Thyroid gland (tissue), 4 donors: ENCODE measurements around the gene CCDC88C. TPM values are rescaled to one million over a fixed set of nuclear protein-coding genes. Genes with fewer than 3 reads are reported as not detected.
A peak's percentile ranks its signal among the peaks of the same experiment; 100 is the strongest.

Experiments used
- DNase-seq, 2 donors: peaks; one replicate each; pipeline ENCODE4 v3.0.0-alpha.2; 2019
- H3K27ac ChIP-seq, 3 donors: fragments of 200-600 bp; sonication (generic); 1 replicate in 2 of 3; 2 replicates in 1 of 3; pipeline ENCODE4 v1.5.1; 2016 to 2019; ENCODE audit warnings: mild to moderate bottlenecking in 1 of 3, moderate library complexity in 1 of 3
- H3K27me3 ChIP-seq: fragments of 200-600 bp; sonication (generic); one replicate; pipeline ENCODE4 v1.5.1; 2019
- H3K36me3 ChIP-seq, 2 donors: fragments of 200-600 bp; sonication (generic); one replicate each; pipeline ENCODE4 v1.5.1; 2016 to 2019
- H3K4me1 ChIP-seq, 2 donors: fragments of 200-600 bp; sonication (generic); one replicate each; pipeline ENCODE4 v1.5.1; 2017 to 2019
- H3K4me3 ChIP-seq, 3 donors: fragments of 200-600 bp; sonication (generic); replicated peaks in 1 of 3; 1 replicate in 2 of 3; 2 replicates in 1 of 3; pipeline ENCODE4 v1.5.1; 2016; ENCODE audit warnings: mild to moderate bottlenecking in 1 of 3
- H3K9me3 ChIP-seq: fragments of 200-600 bp; sonication (generic); one replicate; pipeline ENCODE4 v1.5.1; 2017
- POLR2A ChIP-seq, 2 donors: fragments of 450-650 bp; IDR thresholded peaks; one replicate each; pipeline ENCODE4 v1.6.1; 2017; ENCODE audit warnings: antibody characterized with exemption in 2 of 2, mild to moderate bottlenecking in 2 of 2, moderate library complexity in 1 of 2
- WGBS, 2 donors: methylation state at CpG; one replicate each; pipeline ENCODE4 v1.1.5; 2017; 5-methylcytosine and 5-hydroxymethylcytosine counted together
- intact Hi-C: fragments of 100-400 bp; cut with DNase I; formaldehyde crosslinking; loops from one replicate; pipeline ENCODE4 v1.15.1; 2023
- total RNA-seq, 4 donors: library from RNA; depleted of rRNA; stranded (reverse); fragments of >200 nt; gene quantifications; one replicate each; pipeline ENCODE4 v1.2.3, GENCODE V29; 2016
- TF ChIP-seq, protein P1 (sequence below), 6 experiments: fragments of 200-600 bp in 3 of 6; fragments of 450-650 bp in 3 of 6; sonication (generic) in 3 of 6; IDR thresholded peaks; one replicate each; pipeline ENCODE4 v1.5.1; 2016 to 2019; ENCODE audit warnings: antibody characterized with exemption in 6 of 6, mild to moderate bottlenecking in 2 of 6, inconsistent platforms in 1 of 6, moderate library complexity in 1 of 6

CCDC88C gene
- total RNA-seq, 4 donors from 2014 or later = 3.0 to 6.3 (median 5.8) TPM

- Histone ChIP-seq H3K27ac (no peak overlapping the region), H3K27me3 (no peaks in the 10 kb centered on the region), H3K4me3 (no peak overlapping the region), H3K36me3 (no peaks in the 10 kb centered on the region), H3K9me3 (no peaks in the 10 kb centered on the region), H3K4me1 (peaks cover 0 to 29% of the 10 kb centered on the region in 2 donors)
- 76 to 84% methylated on average over 21 to 23 of the region's 27 CpGs for WGBS, 2 donors
- TF ChIP-seq POLR2A (IDR thresholded peaks at IDR 0.05) = no peak
- TF ChIP-seq, protein P1, sequence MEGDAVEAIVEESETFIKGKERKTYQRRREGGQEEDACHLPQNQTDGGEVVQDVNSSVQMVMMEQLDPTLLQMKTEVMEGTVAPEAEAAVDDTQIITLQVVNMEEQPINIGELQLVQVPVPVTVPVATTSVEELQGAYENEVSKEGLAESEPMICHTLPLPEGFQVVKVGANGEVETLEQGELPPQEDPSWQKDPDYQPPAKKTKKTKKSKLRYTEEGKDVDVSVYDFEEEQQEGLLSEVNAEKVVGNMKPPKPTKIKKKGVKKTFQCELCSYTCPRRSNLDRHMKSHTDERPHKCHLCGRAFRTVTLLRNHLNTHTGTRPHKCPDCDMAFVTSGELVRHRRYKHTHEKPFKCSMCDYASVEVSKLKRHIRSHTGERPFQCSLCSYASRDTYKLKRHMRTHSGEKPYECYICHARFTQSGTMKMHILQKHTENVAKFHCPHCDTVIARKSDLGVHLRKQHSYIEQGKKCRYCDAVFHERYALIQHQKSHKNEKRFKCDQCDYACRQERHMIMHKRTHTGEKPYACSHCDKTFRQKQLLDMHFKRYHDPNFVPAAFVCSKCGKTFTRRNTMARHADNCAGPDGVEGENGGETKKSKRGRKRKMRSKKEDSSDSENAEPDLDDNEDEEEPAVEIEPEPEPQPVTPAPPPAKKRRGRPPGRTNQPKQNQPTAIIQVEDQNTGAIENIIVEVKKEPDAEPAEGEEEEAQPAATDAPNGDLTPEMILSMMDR (IDR thresholded peaks at IDR 0.05) = no peak
- peak in 1 of 2 donors; percentile 23 for DNase-seq
- intact Hi-C loops = loop anchor here (5.0 kb wide), 1 partner anchor 89 kb away; the partner anchor contains the start of gene CCDC88C
These were observed 89.1 kb downstream of the CCDC88C start for GRCh38 chr14:91328313-91329050.

GRCh38 chr14:91327661-91328312, 89.8 kb downstream of the CCDC88C start:
- Histone ChIP-seq H3K27me3 (no peaks in the 10 kb centered on the region), H3K4me3 (no peak overlapping the region), H3K4me1 (peaks cover 0 to 31% of the 10 kb centered on the region in 2 donors), H3K36me3 (no peaks in the 10 kb centered on the region), H3K27ac (no peak overlapping the region), H3K9me3 (no peaks in the 10 kb centered on the region)
- WGBS, 2 donors = 85 to 93% methylated on average over 10 of the region's 10 CpGs
- no peak for DNase-seq
- intact Hi-C loops = loop anchor here (5.0 kb wide), 1 partner anchor 90 kb away; the partner anchor contains the start of gene CCDC88C
- no peak for TF ChIP-seq POLR2A (IDR thresholded peaks at IDR 0.05)
- TF ChIP-seq, protein P1 (IDR thresholded peaks at IDR 0.05) = no peak

GRCh38 chr14:91327250-91327595, 90.4 kb downstream of the CCDC88C start:
- 82 to 89% methylated on average over 3 to 5 of the region's 7 CpGs for WGBS, 2 donors
- Histone ChIP-seq H3K27me3 (no peaks in the 10 kb centered on the region), H3K4me1 (peaks cover 0 to 31% of the 10 kb centered on the region in 2 donors), H3K27ac (peak overlapping the region in 1 of 3 donors; percentile 15), H3K9me3 (no peaks in the 10 kb centered on the region), H3K4me3 (no peak overlapping the region), H3K36me3 (no peaks in the 10 kb centered on the region)
- intact Hi-C loops = loop anchor here (5.0 kb wide), 1 partner anchor 90 kb away; the partner anchor contains the start of gene CCDC88C
- TF ChIP-seq, protein P1 (IDR thresholded peaks at IDR 0.05) = no peak
- no peak for TF ChIP-seq POLR2A (IDR thresholded peaks at IDR 0.05)
- peak in 1 of 2 donors; percentile 21 for DNase-seq

- Histone ChIP-seq H3K36me3 (no peaks in the 10 kb centered on the region), H3K4me1 (peaks cover 0 to 27% of the 10 kb centered on the region in 2 donors), H3K4me3 (no peak overlapping the region), H3K9me3 (no peaks in the 10 kb centered on the region), H3K27me3 (no peaks in the 10 kb centered on the region), H3K27ac (peak overlapping the region in 1 of 3 donors; percentile 15)
- intact Hi-C loops = loop anchor here (5.0 kb wide), 1 partner anchor 91 kb away; the partner anchor contains the start of gene CCDC88C
- TF ChIP-seq, protein P1 (IDR thresholded peaks at IDR 0.05) = no peak
- no peak for TF ChIP-seq POLR2A (IDR thresholded peaks at IDR 0.05)
- no peak for DNase-seq
- 64 to 77% methylated on average over 14 of the region's 14 CpGs for WGBS, 2 donors
These were observed 90.9 kb downstream of the CCDC88C start for GRCh38 chr14:91326514-91327249.
